Small intestine (tissue), 7 donors: ENCODE results near the gene SELENOF. TPM values are rescaled to one million over a fixed set of nuclear protein-coding genes. Genes with fewer than 3 reads are reported as not detected.

ENCODE experiments used
- DNase-seq, 2 donors: peaks; one replicate each; pipeline versions ENCODE4 v3.0.0 to v3.0.0-alpha.2; 2013
- FAIRE-seq: peaks from 2 replicates; lab custom pipeline; 2012; peaks lifted over from hg19 to GRCh38; lab: Jason Lieb, UNC
- H3K27ac ChIP-seq, 3 donors: one replicate each; pipeline ENCODE4 v1.5.1; 2013; ENCODE audit warnings: low read length in 2 of 3, mild to moderate bottlenecking in 2 of 3, control low read depth in 1 of 3, inconsistent platforms in 1 of 3, low read depth in 1 of 3, moderate library complexity in 1 of 3
- H3K27me3 ChIP-seq, 3 donors: one replicate each; pipeline ENCODE4 v1.6.1; 2013; ENCODE audit warnings: low read length in 3 of 3, inconsistent platforms in 1 of 3; ENCODE audit not compliant: control insufficient read depth in 3 of 3, insufficient read depth in 3 of 3
- H3K36me3 ChIP-seq, 3 donors: one replicate each; pipeline ENCODE4 v1.6.1; 2013; ENCODE audit warnings: low read length in 3 of 3, inconsistent platforms in 1 of 3, low read depth in 1 of 3, mild to moderate bottlenecking in 1 of 3, moderate library complexity in 1 of 3; ENCODE audit not compliant: control insufficient read depth in 3 of 3, insufficient read depth in 2 of 3
- H3K4me1 ChIP-seq, 3 donors: one replicate each; pipeline ENCODE4 v1.6.1; 2013; ENCODE audit warnings: low read length in 2 of 3, inconsistent platforms in 1 of 3, low read depth in 1 of 3, mild to moderate bottlenecking in 1 of 3, moderate library complexity in 1 of 3; ENCODE audit not compliant: control insufficient read depth in 3 of 3, insufficient read depth in 2 of 3
- H3K4me3 ChIP-seq, 3 donors: one replicate each; pipeline ENCODE4 v1.5.1; 2013; ENCODE audit warnings: low read length in 3 of 3, control low read depth in 1 of 3, inconsistent platforms in 1 of 3, low read depth in 1 of 3, mild to moderate bottlenecking in 1 of 3, moderate library complexity in 1 of 3
- H3K9me3 ChIP-seq, 2 donors: one replicate each; pipeline ENCODE4 v1.6.1; 2013; ENCODE audit warnings: low read depth in 1 of 2, low read length in 1 of 2; ENCODE audit not compliant: control insufficient read depth in 2 of 2, insufficient read depth in 1 of 2
- WGBS, 3 donors: extraction: QIAGEN DNeasy Blood & Tissue Kit; methylation state at CpG; one replicate each; pipeline ENCODE4 v1.1.7; 2013; 5-methylcytosine and 5-hydroxymethylcytosine counted together
- polyA plus RNA-seq, 4 donors: library from polyadenylated mRNA; stranded (reverse) in 3 of 4; unstranded in 1 of 4; fragments of 200-250 nt in 3 of 4; fragments of 120-200 nt in 1 of 4; gene quantifications; one replicate each; pipeline versions ENCODE4 v1.2.1 to v1.2.3, GENCODE V29; 2013
- donor health status: healthy with polysubstance abuse.
- donor health status: control.
- donor health status: control.
- donor health status: Bipolar disorder and iron deficiency.
- donor health status: healthy.

Gene SELENOF
- polyA plus RNA-seq, 4 donors = 65.4 to 228 (median 120) TPM

DNA sequence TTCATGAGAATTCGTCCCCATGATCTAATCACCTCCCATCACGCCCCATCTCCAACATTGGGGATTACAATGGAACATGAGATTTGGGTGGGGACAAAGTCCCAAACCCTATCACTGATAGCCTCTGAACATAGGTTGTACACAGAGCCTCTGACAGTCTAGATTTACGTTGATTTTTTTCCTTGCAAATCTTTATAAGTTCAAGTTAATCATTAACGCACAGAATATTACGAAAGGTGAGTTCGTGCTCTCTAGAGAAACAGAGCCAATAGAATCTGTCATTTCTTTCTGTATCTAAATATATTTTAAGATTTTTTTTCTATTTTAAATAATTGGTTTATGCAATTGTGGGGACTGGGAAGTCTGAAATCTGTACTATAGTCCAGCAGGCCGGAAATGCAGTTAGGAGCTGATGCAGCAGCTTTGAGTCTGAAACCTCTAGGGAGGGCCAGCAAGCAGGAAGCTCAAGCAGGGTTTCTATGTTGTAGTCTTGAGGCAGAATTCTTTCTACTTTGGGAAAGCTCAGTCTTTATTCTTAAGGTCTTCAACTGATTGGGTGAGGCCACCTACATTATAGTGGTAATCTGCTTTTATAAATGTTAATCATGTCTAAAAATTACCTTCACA lies 61.0 kb downstream of the SELENOF start:
- DNase-seq = peak; percentile 75 to 79
- Histone ChIP-seq H3K4me3 (no peak overlapping the region), H3K27me3 (no peaks in the 10 kb centered on the region), H3K36me3 (no peaks in the 10 kb centered on the region), H3K4me1 (peaks cover 0 to 6% (median 0%) of the 10 kb centered on the region in 3 donors), H3K27ac (peak overlapping the region in 1 of 3 donors; percentile 64), H3K9me3 (peaks cover 0 to 10% of the 10 kb centered on the region in 2 donors)
- 18 to 64% (median 40%) methylated on average over 7 of the region's 7 CpGs for WGBS, 3 donors
- no peak for FAIRE-seq

DNA sequence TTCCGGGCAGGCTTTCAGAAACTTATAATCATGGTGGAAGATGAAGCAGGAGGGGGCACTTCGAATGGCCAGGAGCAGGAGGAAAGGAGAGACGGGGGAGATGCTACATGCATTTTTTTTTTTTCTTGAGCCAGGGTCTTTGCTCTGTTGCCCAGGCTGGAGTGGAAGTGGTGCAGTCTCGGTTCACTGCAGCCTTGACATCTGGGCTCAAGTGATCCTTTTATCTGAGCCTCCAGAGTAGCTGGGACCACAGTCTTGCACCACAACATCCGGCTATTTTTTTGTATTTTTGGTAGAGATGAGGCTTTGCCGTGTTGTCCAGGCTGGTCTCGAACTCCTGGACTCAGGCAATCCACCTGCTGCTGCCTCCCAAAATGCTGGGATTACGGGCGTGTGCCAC lies 61.6 kb downstream of the SELENOF start:
- Histone ChIP-seq H3K36me3 (no peaks in the 10 kb centered on the region), H3K4me1 (peaks cover 0 to 6% (median 0%) of the 10 kb centered on the region in 3 donors), H3K27me3 (no peaks in the 10 kb centered on the region), H3K27ac (no peak overlapping the region), H3K4me3 (no peak overlapping the region), H3K9me3 (peaks cover 0 to 10% of the 10 kb centered on the region in 2 donors)
- DNase-seq (no peak), FAIRE-seq (no peak)
- WGBS, 3 donors = 77 to 80% (median 77%) methylated on average over 9 of the region's 9 CpGs

DNA sequence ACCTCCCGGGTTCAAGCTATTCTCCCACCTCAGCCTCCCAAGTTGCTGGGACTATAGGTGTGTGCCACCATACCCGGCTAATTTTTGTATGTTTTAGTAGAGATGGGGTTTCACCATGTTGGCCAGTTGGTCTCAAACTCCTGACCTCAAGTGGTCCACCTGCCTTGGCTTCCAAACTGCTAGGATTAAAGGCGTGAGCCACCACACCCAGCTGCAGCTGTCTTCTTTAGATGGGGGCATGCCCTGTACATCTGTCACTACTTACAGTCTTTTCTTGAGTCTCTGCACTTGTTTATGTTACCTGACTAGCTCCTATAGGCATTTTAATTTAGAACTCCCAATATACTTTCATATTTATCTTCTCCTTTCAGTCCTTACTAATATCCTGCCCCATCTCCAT lies 64.2 kb downstream of the SELENOF start:
- 85 to 95% (median 92%) methylated on average over 3 of the region's 3 CpGs for WGBS, 3 donors
- H3K4me1 ChIP-seq = peaks cover 0 to 6% (median 0%) of the 10 kb centered on the region in 3 donors
- DNase-seq (no peak), FAIRE-seq (no peak)
- H3K36me3 ChIP-seq = no peaks in the 10 kb centered on the region
- no peak overlapping the region for H3K27ac ChIP-seq
- H3K9me3 ChIP-seq = peaks cover 0 to 10% of the 10 kb centered on the region in 2 donors
- no peaks in the 10 kb centered on the region for H3K27me3 ChIP-seq
- no peak overlapping the region for H3K4me3 ChIP-seq

DNA sequence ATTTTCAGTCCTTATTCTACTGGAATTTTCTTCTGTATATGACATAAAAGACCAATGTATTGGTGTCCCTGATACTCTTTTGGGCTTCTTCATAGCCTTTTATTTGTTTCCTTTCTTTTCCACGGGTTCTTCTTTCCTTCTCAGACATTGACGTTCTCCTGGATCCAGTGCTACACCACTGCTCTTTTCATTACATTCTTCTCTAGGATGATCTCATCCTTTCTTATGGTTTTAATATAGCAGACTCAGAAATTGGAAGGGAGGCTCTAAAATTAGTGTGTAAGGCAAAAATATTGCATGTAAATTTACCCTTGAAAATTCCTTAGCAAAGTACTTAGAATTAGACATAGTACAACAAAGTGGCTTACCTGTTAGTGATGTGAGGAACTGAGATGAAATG lies 65.3 kb downstream of the SELENOF start:
- FAIRE-seq = no peak
- Histone ChIP-seq H3K27me3 (no peaks in the 10 kb centered on the region), H3K36me3 (no peaks in the 10 kb centered on the region), H3K4me1 (peaks cover 0 to 6% (median 0%) of the 10 kb centered on the region in 3 donors), H3K9me3 (peaks cover 0 to 8% of the 10 kb centered on the region in 2 donors), H3K4me3 (no peak overlapping the region), H3K27ac (no peak overlapping the region)
- DNase-seq = no peak
- WGBS, 3 donors = 87 to 100% (median 89%) methylated on average over 2 of the region's 2 CpGs

DNA sequence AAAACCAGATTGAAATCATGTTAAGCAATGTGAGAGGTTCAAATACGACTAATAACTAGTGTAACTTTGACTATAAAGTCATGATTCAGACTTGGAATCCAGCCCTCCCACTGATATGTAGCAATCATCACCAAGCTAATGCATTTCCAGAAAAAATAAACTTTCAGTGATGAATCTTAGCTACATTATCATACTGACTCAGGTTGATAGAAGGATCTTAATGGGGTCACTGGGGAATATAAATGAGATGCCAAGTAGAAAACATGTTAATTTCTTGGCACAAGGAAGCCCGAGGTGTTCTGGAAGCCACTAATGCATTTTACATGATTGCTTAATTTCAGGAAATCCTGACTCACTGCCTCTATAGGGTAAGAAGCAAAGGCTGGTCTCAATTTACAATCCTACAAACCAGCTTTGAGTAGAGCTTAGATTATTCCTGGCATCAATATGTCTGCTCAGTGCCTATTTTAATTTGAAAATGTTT lies 67.7 kb downstream of the SELENOF start:
- Histone ChIP-seq H3K36me3 (no peaks in the 10 kb centered on the region), H3K27ac (no peak overlapping the region), H3K4me3 (no peak overlapping the region), H3K4me1 (no peaks in the 10 kb centered on the region), H3K27me3 (no peaks in the 10 kb centered on the region), H3K9me3 (no peaks in the 10 kb centered on the region)
- DNase-seq (no peak), FAIRE-seq (no peak)
- WGBS, 3 donors = 32 to 36% (median 35%) methylated on average over 2 of the region's 2 CpGs

DNA sequence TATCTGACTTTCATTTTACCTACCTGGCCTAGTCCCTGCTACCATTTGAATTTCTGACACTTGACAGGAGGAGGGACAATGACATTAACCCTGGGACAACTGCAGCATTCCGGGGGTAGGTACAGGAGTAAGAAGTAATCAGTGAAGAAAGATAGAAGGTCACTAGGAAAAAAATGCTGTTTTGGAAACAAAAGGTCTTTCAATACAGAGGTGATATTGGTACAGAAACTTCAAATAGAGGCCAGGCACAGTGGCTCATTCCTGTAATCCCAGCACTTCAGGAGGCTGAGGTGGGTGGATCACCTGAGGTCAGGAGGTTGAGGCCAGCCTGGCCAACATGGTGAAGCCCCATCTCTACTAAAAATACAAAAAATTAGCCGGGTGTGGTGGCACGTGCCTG lies 68.4 kb downstream of the SELENOF start:
- DNase-seq (no peak), FAIRE-seq (no peak)
- H3K4me1 ChIP-seq = no peaks in the 10 kb centered on the region
- no peaks in the 10 kb centered on the region for H3K36me3 ChIP-seq
- H3K27me3 ChIP-seq = no peaks in the 10 kb centered on the region
- H3K27ac ChIP-seq = no peak overlapping the region
- WGBS, 3 donors = 72 to 84% (median 76%) methylated on average over 3 of the region's 3 CpGs
- no peaks in the 10 kb centered on the region for H3K9me3 ChIP-seq
- H3K4me3 ChIP-seq = no peak overlapping the region

DNA sequence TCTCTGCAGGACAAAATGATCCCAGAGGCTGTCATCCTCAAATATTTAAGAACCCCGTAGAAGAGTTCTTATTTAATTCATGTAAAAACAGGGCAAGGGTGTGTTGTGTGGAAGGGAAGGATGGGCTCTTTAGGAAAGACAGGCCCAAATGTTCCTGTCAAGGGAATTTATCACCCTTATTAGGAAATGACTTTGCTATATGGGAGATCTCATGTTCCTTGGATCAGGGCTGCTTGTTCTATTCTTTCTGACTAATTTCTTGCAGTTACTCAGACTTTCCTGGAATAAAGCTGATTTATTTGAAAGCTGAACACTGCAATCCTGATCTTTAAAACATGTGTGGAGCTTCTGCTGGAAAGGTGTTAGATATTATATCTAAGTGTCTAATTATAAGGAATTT lies 72.8 kb downstream of the SELENOF start:
- H3K27ac ChIP-seq = no peak overlapping the region
- FAIRE-seq (no peak), DNase-seq (no peak)
- no peaks in the 10 kb centered on the region for H3K4me1 ChIP-seq
- no peaks in the 10 kb centered on the region for H3K27me3 ChIP-seq
- no peaks in the 10 kb centered on the region for H3K36me3 ChIP-seq
- 72 to 79% (median 77%) methylated on average over 1 of the region's 1 CpG for WGBS, 3 donors
- H3K9me3 ChIP-seq = no peaks in the 10 kb centered on the region
- H3K4me3 ChIP-seq = no peak overlapping the region

DNA sequence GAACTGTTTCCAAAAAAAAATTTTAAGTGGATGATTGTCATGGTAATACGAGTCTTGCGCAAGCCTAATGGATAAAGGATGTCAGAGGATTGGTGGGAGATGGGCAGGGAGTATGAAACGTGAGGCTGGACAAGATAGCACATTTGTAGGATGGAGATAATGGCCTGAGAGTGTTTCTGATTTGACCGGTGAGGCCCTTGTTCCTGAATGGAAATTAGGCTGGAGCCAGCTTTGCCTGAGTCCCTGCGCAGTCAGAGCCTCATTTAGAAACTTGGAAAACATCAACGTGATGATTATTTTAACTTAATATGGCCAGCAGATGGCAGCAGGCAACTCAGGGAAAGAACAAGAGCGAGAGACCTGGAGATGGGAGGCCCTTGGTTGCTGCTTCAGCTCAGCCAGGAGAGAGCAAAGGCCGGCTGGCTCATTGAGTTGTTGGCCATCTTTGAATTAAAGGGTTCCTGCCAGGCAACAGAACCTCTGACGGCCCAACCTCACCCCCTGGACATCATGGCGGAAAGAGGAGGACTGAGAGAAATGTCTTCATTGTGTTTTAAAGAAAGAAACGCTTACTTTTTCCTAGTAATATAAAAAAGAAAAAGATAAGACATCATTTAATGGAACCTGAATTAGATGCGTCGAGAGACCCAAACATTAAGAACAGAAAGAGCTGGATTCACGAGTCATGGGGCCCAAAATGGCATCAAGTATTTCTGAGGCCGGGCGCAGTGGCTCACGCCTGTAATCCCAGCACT lies 80.3 kb downstream of the SELENOF start:
- no peaks in the 10 kb centered on the region for H3K4me1 ChIP-seq
- H3K4me3 ChIP-seq = no peak overlapping the region
- FAIRE-seq (no peak), DNase-seq (peak; percentile 90)
- 52 to 55% (median 53%) methylated on average over 17 of the region's 17 CpGs for WGBS, 3 donors
- no peak overlapping the region for H3K27ac ChIP-seq
- H3K9me3 ChIP-seq = no peaks in the 10 kb centered on the region
- H3K27me3 ChIP-seq = no peaks in the 10 kb centered on the region
- no peaks in the 10 kb centered on the region for H3K36me3 ChIP-seq
